Activated CD8-positive, alpha-beta memory T cell treated with anti-CD3 and anti-CD28 coated beads, Interleukin-2, amount 50 U/mL, for 24 hours (primary cell): ENCODE results near the gene ZNF804B.

ENCODE experiments used
- DNase-seq: peaks from one replicate; pipeline ENCODE4 v3.0.0-alpha.2; 2020; ENCODE audit errors: extremely low read depth

The ZNF804B gene

DNA sequence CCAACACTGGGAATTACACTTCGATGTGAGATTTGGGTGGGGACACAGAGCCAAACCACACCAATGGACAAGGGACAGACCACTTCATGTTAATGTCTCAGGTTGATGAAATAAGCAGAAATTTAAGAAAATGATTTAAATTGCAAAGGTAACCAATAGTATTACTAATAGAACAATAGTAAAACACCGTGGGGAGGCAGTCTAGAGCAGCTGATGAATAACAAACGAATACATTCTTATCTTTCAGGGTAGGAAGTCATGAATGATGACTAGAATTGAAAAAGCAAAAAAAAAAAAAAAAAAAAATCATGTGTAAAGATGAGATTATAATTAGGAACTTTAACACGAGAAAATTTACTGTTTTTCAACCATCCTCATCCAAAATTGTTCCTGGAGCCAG is 207.9 kb downstream of the ZNF804B start:
- no peak for DNase-seq

GRCh38 chr7:88969167-88969566 is 209.7 kb downstream of the ZNF804B start:
- DNase-seq: no peak

- no peak for DNase-seq
Measured at GRCh38 chr7:88985295-88985694, 225.8 kb downstream of the ZNF804B start.

GRCh38 chr7:89001306-89001705 is 241.8 kb downstream of the ZNF804B start:
- DNase-seq: no peak

DNA sequence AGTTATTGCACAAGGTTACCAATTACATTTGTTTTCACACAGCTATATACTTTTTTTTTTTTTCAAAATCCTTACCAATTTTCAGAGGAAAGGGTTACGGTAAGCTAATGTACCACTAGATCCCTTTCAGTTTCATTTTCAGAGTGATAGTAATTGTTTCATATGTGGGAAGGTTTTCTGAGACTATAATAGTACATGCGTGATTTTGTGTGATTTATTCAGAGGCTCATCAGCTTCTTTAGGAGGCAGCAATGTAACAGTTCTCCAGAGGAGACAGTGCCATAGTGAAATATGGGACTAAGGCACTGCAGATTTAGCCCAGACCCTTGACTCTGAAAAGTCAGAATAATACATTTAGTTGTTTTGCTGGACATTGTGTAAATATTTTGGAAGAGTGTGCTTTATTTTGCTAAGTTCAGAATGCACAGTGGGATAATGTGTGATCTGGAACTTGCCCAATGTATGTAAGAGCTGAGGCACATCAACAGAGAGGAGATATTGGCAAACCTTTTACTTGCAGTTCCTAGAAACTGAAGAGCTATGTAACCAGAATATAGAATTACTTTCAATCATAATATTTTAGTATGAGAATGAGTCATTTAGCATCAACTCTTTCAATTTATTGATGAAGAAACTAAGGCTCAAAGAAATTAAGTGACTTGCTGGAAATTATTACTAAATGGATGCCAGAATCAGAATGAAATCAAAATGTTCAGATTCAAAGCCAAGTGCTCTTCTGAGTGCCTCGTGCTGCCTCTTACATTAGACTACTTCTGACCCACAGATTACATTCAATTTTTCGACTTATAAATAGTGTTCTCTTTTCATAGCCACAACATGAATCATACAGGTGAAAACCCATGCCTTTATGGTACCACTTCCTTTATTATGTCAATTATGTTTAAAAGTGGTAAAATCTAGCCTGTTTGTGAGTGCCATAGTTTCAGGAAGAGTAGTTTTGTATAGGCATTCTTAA is 243.8 kb downstream of the ZNF804B start:
- DNase-seq: no peak

DNA sequence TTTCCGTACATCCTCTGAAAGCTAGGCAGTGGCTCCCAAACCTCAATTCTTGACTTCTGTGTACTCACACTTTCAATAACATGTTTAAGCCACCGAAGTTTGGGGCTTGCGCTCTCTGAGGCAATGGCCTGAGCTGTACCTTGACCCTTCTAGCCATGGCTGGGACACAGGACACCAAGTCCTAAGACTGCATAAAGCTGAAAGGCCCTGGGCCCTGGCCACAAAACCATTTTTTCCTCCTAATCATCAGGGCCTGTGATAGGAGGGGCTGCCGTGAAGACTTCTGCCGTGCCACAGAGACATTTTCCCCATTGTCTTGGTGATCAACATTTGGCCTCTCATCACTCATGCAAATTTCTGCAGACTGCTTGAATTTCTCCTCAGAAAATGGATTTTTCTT is 252.5 kb downstream of the ZNF804B start:
- no peak for DNase-seq

GRCh38 chr7:89017695-89018094 is 258.2 kb downstream of the ZNF804B start:
- no peak for DNase-seq

DNA sequence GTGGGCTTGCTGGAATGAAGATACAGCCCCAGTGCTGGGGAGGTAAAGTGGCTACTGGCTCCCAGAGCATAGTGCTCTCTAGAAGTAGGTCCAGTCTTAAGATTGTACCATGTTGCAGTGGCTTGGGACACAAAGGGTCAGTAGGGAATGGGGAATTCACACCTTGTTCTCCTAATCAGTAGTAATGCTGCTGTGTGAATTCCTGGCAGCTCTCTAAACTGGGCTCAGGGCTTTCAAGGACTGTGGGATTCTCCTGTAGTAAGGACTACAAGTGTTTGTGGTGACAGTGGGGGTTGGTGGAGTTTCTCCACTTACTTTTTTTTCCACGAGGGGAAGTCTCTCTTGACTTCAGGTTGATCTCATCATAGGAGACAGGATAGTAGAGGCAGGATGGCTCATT is 262.2 kb downstream of the ZNF804B start:
- DNase-seq: no peak

- DNase-seq: no peak
Measured at GRCh38 chr7:89023206-89023605, 263.7 kb downstream of the ZNF804B start.

- no peak for DNase-seq
Measured at GRCh38 chr7:89023877-89024276, 264.4 kb downstream of the ZNF804B start.

GRCh38 chr7:89027781-89028180 is 268.3 kb downstream of the ZNF804B start:
- DNase-seq: no peak

GRCh38 chr7:89028319-89028718 is 268.8 kb downstream of the ZNF804B start:
- no peak for DNase-seq

DNA sequence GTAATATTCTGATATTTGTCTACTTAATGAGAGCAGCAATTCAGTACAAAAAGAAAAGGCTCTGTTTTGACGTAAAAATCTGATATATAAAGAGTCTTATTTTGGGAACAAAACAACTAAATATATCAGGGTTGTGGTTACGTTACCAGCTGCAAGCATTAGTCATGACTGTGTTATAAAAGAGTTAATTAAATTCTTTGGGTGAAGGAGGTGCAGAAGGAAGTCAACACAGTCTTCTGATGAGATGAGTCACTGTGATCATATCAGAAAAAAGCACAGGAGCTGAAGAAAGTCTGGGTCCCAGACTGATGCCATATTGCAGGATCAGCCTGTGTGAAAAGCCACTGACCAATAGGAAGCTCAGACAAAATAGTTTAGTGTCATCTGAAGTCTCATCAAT is 270.4 kb downstream of the ZNF804B start:
- DNase-seq: no peak

- no peak for DNase-seq
Measured at GRCh38 chr7:89041240-89041639, 281.7 kb downstream of the ZNF804B start.

- no peak for DNase-seq
Measured at GRCh38 chr7:89042940-89043339, 283.4 kb downstream of the ZNF804B start.

- no peak for DNase-seq
Measured at GRCh38 chr7:89049043-89049442, 289.5 kb downstream of the ZNF804B start.

- no peak for DNase-seq
Measured at GRCh38 chr7:89053130-89053529, 293.6 kb downstream of the ZNF804B start.

DNA sequence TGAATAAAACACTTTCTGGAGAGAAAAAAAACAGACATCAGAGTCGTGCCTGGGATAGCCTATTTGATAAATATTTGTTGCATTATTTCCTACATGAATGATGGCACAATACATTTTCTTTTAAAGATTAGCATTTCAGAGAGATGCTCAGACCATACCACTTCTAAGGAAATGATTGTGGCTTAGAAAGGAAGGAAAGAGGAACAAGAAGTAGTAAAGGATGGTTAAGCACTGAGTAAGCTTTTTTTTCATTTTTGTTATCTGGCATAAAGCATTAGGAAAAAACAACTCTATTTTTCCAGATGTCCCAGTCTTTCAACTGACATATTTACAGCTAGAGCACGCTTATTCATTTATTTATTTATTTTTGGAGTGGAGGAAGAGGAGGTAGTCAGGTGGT is 294.9 kb downstream of the ZNF804B start:
- no peak for DNase-seq

DNA sequence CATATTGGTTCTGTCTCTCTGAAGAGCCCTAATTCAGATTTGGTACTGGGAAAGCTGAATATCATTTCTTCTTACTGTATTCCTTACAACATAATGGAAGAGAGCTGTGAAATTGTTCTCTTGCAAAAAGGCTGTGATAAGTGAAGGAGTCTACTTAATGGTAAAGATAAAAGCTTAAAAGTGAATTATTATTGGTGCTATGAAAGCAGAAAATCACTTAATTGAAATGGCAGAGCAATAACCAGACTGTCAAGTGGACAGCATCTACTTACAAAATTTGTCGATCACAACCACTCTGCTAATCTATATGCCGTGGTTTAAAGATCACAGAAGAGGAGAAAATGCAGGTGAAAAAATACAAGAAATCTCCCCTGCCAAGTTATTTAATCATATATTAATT is 300.7 kb downstream of the ZNF804B start:
- no peak for DNase-seq

- no peak for DNase-seq
Measured at GRCh38 chr7:89064831-89065230, 305.3 kb downstream of the ZNF804B start.

GRCh38 chr7:89067048-89067447 is 307.5 kb downstream of the ZNF804B start:
- DNase-seq: no peak

DNA sequence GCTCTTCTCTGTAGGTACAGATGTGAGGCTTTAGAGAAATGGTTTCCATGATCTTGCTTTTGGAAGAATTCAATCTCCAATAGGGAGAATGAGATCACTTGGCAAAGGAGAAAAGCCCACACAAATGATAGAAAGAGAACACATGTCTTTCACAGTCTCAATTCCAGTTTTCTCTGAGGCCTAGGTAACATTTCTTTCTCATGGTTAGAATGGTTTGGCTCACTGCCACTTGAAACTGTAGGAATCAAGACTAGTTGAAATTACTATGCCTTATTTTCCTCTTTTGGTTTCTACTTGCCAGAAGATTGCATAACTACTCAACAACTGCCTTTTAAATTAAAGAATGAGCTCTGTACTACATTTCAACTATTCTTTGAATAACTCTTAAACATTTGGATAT is 312.6 kb downstream of the ZNF804B start:
- no peak for DNase-seq

DNA sequence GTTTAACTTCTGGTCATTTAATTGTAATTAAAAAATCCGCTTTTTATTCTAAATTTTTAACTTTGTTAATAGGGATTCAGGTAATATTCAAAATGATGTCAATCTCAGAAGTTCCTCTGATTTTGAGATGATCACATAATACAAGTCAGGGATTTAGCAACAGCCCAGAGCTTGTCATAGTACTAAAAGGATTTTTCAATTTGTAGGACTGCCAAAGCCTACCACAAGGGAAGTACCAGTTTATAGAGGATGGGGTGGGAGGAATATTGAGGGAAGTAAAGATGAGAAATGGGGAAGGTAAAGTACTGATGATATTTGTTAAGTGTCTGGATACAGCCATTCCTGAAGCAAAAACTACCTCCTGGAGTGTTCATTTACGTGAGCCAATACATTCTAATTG is 314.3 kb downstream of the ZNF804B start:
- DNase-seq: no peak

GRCh38 chr7:89077992-89078391 is 318.5 kb downstream of the ZNF804B start:
- DNase-seq: no peak
